ENCODE data around the gene CD72.

Gene CD72, protein sequence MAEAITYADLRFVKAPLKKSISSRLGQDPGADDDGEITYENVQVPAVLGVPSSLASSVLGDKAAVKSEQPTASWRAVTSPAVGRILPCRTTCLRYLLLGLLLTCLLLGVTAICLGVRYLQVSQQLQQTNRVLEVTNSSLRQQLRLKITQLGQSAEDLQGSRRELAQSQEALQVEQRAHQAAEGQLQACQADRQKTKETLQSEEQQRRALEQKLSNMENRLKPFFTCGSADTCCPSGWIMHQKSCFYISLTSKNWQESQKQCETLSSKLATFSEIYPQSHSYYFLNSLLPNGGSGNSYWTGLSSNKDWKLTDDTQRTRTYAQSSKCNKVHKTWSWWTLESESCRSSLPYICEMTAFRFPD

DNA sequence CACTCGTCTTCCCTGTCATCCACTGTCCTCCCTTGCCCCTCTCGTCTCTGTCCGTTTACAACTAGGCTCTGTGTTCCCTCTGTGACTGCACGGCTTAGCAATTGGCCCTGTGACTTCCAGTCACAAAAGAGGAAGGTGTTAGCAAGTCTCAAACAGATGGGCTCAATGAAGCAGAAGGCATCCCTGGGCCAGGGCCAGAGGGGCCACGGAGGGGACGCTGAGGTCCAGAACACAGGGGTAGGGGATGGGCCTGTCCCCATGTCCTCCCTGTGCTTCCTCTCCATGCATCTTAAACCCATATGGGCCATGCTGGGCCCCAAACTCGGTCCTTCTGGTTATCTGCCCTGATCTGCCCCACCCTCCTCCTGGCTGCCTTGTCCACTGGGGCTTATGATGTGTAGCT, at the start of gene CD72:
Gene CD72 (minus strand): TSS at position 89 of the 403 bp plus-strand sequence. CDS start 110 bp downstream, outside the sequence.
- DNase-seq = no peak

DNA sequence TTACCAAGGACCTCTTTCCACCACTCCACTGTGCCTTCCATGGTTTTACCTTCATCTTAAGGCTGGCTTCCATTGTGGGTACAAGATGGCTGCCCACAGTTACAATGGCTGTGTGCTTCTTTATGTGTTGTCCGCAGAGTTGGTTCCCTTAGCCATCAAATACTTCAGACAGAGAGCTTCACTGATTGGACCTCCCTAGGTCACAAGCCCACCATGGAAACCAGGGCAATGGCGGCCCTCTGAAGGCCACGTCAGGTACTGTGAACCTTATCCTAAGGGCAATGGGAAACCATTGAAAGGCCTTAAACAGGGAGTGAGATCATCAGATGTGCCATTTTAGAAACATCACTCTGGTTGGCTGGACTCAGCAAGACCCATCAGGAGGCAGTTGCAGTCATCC, 49.7 kb upstream of the CD72 start:
- DNase-seq = no peak

DNA sequence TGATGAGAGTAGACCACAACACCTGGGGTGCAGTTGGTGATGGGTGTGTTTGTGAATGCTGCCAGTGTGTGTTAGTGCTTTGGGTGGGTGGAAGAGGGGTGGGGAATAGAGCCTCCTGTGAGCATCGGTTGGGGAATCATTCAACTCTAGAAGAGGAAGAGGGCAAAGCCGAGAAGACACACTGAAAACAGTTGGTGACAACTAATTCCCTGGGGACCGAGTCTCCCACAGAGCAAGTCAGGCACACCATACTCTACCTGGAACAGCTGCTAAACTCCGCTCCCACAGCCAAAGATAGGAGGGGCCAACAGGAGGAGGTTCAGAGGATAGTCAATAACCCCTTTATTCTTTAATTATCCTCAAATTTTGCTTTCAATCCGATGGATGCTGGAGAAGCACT, 48.3 kb upstream of the CD72 start:
- DNase-seq = no peak

DNA sequence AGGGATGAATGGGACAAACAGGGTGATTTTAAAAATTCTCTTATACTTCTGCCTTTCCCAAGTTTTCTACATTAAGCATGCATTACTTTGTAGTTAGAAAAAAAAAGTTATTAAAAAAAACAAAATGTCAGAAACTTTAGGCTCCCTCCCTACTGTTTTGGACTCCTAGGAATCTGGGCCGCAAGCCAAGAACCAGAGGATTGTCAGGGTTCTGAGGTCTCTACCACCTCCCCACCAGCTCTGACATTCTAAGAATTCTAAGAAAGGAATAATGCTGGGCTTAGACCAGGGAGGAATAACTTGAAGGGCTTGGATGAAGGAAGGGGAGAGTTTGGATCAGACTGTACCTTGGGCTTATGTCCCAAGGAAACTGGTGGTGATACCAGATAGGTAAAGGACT, 47.8 kb upstream of the CD72 start:
- peak; percentile 5 for DNase-seq

DNA sequence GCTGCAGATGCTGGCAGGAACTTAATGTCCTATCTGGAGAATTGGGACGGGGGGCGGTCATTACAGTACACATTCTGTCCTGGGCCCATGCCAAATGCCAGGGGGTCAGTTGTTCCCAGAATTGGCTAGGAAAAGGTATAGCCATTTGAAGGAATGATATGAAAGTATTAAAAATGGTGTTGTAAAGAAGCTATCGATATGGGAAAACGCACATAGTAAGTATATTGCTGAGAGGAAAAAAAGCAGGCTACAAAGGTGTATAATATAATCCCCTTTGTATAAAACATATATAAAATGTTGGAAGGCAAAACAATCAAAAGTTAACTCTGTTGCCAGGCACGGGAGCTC, 47.2 kb upstream of the CD72 start:
- DNase-seq = no peak

DNA sequence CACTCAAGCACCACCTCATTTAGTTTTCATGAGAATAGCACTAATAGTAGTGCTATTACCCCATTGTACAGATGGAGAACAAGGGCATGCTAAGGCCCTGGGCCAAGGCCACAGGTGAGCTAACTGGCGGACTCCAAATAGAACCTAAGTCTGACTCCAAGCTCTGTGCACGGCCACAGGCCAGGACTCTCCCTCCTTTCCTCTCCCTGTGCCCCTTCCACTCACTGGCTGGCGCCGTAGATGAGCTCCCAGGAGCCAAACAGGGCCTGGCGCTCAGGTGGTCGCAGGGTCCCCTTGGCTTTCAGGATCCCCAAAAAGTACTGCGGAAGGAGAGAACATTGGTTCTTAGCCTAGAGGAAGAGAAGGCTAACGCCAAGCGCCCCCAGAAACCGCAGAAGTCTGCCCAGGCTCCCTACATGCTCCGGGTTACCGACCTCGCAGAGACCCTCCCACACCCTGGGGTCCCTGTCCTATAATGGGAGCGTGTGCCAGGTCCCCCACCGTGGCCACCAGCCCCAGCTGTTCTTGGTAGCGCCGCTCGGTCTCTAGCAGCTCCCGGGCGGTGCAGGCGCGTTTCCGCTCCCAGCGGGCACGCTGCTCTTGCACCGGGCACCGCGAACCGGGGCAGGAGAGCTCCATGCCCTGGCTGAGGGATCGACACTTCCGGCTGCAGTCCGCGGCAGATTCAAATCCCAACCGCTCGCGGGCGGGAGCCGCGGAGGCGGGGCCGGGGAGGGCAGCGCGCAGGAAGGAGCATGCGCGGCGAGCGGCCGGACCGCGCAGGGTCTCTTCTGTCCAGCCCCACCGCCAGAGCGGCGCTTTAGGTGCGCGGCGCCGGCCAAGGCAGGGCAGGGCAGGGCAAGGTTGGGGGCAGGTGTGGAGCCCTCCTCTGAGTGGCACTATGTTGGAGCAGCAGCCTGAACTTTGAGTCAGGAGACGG, 46.6 kb upstream of the CD72 start, which contains the start of gene ARHGEF39:
Gene ARHGEF39 (minus strand): TSS at position 665 of the 940 bp plus-strand sequence. CDS start 26 bp downstream, at position 639.
- DNase-seq = peak; percentile 75

DNA sequence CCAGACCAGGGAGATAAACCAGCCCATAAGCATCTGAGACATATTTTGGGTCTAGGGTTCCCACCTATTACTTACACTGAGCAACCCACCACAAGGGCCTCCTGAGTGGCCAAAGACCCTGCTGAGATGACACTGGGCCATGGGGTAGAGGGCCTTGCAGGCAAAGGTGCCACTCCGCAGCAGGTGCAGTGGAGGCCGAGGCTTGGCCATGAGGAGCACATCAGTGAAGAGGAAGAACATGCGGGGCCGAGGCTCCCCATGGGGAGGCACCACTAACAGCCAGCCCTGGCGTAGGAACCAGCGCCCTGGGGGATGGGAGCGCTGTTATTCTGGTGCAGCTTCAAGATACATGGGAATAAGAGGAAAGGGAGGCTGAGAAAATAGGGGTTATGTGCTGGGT, 44.2 kb upstream of the CD72 start:
- no peak for DNase-seq

DNA sequence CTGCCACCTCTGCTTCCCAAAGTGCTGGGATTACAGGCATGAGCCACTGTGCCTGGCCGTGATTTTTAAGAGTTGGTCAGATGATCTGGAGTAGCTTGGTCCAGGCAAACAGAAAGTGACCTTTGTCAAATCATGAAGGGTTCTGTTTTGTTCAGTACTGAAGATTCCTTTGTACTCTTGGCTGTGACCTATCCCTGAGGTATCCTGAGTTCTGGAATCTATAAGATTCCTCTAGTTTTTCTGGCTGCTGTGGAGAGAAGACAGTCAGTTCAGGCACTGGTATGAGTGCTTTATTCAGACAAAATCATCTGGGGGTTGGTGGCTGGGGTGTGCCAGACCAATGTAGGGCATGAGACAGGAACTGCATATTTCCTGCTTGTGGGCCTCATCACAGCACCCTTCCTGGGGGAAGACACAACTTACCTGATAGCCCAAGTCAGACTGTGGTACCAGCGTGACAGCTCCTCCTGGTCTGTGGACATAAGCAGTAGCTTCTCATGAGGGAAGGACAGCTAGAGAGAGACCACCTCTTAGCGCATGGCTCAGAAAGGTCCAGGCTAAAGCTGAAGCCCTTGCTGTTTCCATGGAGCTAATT, 43.6 kb upstream of the CD72 start:
- DNase-seq = no peak

DNA sequence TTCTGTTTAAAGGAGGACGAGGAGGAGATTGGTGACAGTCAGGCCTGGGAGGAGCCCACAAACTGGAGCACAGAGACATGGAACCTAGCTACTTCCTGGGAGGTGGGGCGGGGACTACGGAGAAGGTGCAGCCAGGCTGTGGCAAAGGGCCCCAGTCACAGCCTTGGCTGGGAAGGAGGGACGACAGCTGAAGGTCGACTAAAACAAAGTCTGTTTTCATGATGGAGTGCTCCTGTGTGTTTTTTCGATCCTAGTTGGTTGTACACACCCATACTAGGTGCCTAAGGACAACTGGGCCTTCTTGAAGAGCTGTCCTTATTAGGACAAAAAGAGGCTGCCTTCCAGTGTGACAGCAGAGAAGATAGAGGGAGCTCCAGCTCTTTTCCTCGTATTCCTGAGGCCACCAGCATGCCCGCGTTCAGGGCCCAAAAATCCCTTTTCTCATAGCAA, 42.8 kb upstream of the CD72 start:
- DNase-seq = no peak

DNA sequence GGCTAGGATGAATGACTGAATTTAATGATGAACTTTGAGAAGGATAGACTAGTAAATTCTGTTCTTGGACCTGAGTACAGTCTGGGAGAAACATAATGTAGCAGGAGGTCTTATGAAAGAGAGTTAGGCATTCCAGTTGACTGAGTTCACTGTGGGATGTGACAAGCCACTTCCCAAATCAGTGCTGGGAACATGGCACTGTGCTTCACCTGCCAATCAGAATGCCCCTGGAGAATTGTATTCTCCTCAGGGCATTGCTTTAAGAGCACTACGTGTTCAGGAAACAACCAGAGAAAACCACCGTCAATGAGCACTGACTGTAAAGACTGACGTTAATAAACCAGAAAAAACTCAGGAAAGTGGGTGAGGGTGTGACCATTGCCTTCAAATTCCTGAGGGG, 41.1 kb upstream of the CD72 start:
- DNase-seq = no peak

DNA sequence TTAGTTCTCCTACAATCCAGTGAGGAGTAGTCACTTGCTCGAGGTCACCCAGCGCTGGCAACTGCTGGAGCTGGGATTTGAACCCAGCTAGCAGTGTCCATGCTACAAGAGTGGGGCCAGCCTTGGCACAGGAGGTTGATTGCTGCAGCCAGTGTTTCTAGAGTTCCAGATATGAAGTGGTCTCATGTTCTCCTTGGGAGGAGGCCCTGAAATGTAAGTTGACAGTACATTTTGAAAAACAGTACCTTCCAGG, 40.7 kb upstream of the CD72 start:
- no peak for DNase-seq

DNA sequence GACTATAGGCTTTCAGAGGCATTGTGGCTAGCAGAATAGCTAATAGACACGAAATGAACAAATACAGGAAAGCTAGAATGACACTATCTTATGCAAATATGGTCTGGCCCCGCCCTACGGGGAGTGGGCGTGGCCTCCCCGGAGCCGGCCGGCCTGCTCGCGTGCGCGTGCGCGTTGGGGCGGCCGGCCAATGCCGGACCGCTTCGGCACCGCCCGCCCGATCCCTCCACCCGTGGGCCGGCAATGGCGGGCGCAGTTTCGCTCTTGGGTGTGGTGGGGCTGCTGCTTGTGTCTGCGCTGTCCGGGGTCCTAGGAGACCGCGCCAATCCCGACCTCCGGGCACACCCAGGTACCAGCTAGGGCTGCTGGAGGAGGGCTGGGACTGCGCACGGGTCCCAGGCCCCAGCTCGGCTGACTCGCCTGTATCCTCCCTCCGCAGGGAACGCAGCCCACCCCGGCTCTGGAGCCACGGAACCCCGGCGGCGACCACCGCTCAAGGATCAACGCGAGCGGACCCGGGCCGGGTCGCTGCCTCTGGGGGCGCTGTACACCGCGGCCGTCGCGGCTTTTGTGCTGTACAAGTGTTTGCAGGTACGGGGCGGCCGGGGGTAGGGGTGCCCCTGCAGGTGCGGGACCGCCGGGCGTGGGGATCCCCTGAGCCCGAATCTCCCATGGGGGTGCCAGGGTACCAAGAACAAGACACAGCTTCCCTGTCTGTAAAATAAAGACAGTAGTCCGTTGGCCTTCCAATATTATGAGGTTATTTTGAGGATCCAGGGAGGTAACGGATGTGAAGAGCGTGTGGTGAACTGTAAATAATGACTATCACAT, 40.1 kb upstream of the CD72 start, which contains the start of gene CCDC107:
Gene CCDC107 (plus strand): TSS at position 156 of the 831 bp plus-strand sequence. CDS start 88 bp downstream, at position 244.
- DNase-seq = peak; percentile 84

DNA sequence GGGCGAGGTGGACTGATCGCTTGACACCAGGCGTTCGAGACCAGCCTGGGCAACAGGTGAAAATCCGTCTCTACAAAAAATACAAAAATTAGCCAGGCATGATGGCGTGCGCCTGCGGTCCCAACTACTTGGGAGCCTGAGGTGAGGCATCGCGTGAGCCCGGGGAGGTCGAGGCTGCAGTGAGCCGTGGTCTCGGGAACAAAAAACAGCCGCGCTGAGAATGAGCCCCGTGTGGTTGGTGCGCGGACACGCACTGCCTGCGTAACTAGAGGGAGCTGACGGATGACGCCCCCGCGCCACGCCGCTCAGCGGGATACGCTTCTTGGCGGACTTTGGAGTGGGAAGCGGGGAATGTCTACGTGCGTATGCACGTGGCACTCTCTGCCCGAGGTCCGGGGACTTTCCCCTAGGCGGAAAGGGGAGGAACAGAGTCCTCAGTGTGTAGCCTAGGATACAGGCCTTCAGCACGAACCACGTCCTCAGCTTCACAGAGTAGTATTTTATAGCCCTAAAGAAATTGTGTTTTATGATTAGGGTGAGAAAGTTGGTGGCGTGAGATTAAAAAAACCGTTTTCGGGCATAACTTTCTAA, 39.4 kb upstream of the CD72 start, which contains the start of gene RMRP:
Gene RMRP (minus strand): TSS at position 474 of the 591 bp plus-strand sequence.
- peak; percentile 98 for DNase-seq

DNA sequence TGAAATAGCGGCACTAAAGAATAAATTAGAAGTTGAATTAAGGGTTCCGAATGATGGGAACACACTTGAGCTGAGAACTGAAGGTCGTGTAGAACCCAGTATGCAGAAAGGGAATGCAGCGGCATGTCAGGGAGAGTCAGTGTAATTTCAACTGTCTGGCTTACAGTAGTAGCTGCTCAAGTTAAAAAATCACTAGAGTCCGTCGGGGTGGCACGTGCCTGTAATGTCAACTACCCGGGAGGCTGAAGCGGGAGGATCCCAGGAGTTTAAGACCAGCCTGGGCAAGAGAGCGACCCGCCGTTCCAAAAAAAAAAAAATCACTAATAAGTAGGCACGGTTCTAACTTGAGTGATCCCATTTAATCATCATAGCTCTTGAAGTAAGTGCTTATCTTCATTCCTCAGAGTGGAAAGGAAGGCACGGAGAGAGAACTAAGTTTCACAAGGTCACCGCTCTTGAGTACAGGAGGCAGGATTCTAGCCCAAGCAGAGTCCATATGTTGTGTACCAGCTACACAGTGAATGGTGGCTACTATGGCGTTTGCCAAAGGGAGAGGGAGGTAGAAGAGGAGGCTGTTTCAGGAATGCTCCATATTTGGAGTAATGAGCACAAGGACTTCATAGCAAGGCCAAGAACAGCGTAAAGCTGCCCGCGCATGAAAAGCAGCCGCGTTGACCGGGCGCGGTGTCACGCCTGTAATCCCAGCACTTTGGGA, 38.8 kb upstream of the CD72 start:
- no peak for DNase-seq

DNA sequence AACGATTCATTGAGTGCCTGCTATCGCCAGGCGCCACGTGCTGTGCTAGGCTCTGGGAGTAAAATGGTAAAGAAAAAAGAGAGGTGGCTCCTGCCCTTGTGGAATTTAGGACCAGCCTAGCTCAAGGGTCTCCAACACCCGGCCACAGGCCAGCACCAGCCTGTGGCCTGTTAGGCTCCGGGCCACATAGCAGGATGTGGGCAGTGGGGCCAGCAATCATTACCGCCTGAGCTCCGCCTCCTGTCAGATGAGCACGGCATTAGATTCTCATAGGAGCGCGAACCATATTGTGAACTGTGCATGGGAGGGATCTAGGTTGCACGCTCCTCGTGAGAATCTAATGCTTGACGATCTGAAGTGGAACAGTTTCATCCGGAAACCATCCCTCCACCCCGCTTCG, 38.1 kb upstream of the CD72 start:
- DNase-seq = no peak

DNA sequence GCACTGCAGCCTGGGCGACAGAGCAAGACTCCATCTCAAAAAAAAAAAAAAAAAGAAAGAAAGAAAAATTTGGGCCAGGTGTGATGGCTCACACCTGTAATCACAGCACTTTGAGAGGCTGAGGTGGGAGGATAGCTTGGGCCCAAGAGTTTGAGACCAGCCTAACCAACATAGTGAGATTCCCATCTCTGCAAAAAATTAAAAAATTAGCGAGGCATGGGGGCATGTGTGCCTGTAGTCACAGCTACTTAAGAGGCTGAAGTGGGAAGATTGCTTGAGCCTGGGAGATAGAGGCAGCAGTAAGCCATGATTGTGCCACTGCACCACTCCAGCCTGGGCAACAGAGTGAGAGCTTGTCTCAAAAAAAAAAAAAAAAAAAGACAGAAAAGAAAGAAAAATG, 35.4 kb upstream of the CD72 start:
- DNase-seq = no peak

DNA sequence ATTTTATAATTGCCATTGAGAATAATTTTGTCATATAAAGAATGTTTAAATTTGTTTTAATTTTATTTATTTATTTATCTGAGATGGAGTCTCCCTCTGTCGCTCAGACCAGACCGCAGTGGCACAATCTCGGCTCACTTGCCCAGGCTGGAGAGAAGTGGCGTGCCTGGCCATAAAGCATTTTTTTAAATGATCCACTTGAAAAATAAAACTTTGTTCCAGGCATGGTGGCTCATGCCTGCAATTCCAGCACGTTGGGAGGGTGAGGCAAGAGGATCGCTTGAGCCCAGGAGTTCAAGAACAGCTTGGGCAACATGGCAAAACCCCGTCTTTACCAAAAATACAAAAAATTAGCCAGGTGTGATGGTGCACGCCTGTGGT, 34.6 kb upstream of the CD72 start:
- no peak for DNase-seq

DNA sequence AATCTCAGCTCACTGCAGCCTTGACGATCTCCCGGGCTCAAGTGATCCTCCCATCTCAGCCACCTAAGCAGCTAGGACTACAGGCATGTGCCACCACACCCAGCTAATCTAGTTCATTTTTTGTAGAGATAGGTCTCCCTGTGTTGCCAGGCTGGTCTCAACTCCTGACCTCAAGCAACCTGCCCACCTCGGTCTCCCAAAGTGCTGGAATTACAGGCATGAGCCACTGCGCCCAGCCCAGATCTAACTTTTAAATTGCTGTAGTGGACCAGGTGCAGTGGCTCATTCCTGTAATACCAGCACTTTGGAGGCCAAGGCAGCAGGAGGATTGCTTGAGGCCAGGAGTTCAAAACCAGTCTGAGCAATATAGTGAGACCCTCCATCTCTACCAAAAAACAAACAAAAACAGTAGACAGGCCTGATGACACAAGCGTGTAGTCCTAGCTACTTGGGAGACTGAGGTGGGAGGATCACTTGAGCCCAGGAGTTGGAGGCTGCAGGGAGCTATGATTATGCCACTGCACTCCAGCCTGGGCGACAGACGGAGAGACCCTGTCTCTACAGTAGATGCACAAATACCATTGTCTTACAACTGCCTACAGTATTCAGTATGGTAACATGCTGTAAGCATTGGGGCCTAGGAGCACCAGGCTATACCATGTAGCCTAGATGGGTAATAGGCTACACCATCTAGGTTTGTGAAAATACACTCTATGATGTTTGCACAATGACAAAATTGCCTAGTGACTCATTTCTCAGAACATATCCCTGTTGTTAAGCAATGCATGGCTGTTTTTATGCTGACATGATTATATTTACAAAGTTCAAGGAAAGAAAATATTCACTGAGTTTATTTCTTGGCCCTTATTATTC, 34.0 kb upstream of the CD72 start:
- no peak for DNase-seq

DNA sequence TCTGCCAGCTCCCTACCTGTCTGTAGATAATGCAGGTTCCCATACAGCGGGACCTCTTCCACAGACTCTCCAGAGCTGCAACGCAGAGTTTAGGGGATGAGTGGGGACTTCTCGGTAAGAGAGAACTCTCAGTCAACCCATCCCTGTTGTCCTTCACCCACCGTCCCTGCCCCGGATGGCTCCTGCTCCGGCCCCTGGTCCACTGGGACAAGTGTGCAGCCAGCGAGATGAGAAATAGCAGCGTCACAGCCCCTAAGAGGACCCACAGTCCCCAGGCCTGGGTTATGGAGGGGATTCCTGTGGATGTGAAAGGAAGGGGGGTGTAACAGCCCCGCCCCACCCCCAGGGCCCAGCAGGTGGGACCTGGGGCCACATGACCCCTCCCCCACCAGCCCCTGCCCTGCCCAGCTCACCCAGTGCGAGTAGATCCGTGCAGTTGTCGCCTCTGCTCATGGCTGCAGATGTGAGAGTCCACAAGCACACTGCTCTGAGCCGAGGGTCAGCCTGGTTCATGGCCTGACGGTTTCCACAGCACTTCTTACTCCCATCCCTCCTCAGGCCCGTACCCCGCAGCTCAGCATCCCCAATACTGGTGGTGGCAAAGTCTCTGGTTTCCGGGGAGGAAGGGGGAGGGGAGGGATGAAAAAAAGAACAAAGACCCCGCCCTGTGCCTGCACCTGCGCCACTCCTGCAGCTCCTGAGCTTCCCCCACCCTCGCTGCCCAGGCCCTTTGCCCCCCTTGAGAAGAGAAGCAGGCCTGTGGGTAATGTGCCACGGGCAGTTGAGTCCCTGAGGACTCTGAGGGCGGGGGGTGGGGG, 32.3 kb upstream of the CD72 start, which contains the start of gene SIT1:
Gene SIT1 (minus strand): TSS at position 591 of the 818 bp plus-strand sequence. CDS start 78 bp downstream, at position 513.
- DNase-seq = no peak
